GM18951 (cell line): Measurements from ENCODE around the gene FAM9C.

Experiments used
- POLR2A ChIP-seq: IDR thresholded peaks from 4 replicates; pipeline ENCODE4 v1.6.1; 2011; ENCODE audit warnings: mild to moderate bottlenecking; ENCODE audit not compliant: insufficient read length, insufficient read depth; ENCODE audit errors: extremely low read depth
- in situ Hi-C: fragments of 300-500 bp; cut with MboI; formaldehyde crosslinking; loops from one replicate; pipeline ENCODE4 v1.12.0; 2022; ENCODE audit warnings: low sequenced_read_pairs, mixed read lengths, inconsistent platforms; ENCODE audit not compliant: unreplicated experiment

FAM9C gene

DNA sequence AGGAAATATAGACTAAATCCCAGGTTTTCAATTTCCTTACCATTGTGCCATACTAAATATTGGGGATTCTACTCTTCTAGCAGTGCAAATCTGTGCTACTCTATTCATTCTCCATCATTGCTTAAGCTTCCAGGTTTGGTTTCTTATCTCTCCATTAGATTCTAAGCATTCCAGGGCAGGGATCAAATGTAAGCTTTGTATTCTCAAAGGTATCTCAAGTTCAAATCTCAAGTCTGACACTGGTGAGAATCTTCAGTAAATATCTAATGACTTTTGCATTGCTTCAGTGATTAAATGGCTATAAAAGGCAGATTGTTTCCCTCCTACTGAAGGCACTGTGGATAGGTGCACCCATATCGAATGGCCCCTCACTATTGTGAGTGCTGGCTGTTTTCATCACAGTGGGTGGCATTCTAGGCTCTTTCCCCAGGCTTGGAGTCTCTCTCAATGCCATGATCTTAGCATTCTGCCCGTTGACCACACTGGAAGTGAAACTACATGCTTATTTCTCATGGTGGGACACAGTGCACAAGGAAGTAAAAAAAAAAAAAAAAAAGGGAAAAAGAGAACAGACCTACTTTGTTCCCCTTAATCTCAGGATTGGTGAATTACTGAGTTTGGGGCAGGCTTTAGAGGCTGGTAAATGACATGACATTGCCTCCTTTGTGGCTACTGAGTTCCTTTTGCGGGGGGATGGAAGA, 28.7 kb downstream of the FAM9C start:
- no peak for TF ChIP-seq POLR2A
- in situ Hi-C loops: no loop called here

DNA sequence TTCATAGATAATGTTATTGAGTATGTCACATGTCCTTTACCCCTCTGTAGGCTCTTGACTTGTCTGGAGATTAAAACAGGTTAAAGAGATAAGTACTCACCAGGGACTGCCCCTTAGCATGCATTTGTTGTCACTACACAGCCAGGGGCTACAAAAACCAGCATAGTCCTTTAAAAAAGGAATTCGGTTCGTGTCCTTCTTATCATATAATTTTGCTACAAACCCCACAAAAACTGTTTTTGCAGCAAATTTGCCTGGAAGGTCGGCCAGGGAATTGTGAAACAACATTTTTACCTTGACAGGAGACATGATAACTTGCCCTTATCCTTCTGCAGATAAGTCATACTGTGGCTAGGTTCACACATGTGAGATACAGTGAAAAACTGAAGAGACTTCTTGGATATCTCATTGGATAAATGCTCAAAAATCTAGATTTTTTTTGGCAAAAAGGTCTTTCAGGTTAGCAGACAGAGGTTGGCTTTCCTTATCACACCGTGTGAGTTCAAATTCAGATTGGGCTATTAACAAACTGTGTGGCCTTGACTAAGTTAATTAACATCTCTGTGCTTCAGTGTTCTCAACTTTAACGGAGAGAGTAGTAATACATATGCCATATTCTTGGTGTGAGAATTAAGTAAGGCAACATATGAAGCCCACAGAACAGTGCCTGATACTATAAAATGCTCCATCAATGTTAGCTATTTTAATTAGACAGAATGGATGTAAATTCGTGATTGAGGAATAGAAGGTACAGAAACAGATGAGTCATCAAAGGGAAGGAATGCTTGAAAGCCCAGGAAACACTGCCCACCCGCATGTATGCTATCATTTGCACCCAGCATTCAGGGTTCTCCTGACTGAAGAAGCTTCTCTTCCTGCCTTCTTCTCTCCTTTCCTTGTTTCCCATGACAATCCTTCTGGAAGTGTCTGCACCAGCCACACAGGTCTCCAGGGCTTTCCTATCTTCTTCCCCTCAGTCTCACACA, 30.0 kb downstream of the FAM9C start:
- TF ChIP-seq POLR2A: no peak
- in situ Hi-C loops: no loop called here

DNA sequence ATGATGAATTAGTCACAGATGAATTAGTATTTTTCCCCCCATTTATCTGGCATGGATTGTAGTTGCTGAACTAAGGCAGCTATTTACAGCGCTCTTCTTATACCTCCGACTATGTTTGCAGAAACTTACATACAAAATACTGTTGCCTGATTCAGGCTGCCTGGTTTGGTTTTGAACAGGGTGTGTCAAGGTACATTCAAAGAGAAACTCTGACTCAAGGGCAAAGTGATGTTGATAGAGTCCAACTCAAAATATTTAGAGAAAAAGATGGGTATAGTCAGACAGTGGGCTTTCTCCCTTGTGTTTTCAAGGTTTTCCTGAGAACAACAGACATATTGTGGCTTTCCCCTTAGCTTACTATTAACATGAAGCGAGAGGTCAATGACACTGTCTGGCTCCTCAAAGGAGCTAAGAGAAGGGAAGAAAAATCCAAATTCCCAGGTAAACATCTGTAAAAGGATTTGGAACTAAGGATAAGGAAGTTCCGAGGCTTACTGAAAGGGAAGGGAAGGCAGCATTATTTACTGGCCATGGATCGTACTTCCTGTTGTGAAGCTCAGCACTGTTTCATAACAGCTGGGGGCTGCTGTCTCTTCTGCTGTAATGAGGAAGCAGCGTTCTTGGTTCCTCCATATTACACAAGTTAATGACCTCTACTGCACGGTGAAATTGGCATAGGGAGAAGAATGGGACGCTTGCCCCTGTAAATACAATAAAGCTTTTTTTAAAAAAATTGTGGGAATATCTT, 30.9 kb downstream of the FAM9C start:
- no peak for TF ChIP-seq POLR2A

DNA sequence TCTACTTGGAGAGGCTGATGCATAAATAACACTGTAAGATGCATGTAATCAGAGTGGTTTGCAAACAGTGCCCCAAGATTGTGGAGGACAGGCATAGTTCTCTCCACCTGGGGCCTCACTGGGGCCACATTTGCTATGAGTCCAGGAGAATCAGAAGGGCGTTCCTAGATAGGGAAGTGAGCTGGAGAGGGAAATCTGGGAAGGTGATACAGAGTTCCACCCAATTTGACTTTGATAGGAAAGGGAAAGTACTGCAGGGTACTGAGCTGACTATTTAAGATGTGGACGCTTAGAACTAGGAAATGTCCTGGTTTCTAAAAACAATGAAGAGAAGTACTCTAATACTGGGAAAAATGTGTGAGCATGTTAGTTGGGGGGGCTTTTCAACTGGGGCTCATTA, 33.9 kb downstream of the FAM9C start:
- in situ Hi-C loops: no loop called here
- no peak for TF ChIP-seq POLR2A

More for the DNA sequence above, 30.9 kb downstream of the FAM9C start:
- in situ Hi-C loops: no loop called here

DNA sequence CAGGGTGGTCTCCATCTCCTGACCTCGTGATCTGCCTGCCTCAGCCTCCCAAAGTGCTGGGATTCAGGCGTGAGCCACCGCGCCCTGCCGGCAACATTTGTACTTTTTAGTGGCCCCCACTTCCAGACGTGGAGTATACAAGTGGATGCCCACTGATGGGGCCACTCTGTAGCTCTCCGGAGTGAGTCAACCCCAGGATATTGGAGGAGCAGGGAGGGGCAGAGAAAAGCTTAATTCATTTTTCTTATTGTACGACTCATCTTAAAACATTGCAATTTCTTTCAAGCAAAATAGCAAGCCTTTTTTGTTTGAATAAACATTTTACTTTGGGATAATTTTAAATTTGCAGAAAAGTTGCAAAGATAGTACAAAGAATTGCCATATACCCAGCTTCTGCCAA, 34.6 kb downstream of the FAM9C start:
- no peak for TF ChIP-seq POLR2A
- in situ Hi-C loops: loop anchor here (10.0 kb wide), 1 partner anchor 65 kb away; no protein-coding TSS in a partner anchor

DNA sequence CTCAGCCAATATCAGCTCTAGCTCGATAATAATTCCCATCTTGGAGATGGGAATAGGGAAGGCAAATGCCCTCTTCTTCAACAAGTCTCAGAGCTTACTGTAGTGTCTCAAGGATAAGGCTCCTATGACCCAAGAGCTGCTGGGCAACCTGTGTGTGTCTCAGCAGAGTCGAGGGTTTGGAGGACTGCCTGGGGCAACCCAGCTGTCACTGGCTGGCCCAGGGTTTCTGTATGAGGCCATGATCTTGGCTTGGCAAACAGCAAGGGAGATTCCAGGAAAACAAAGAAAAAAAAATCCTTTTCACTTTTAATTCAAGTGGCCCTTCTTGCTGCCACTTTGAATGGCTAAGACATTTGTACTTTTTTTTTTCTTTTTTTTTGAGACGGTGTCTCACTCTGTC, 35.1 kb downstream of the FAM9C start:
- in situ Hi-C loops: loop anchor here (10.0 kb wide), 1 partner anchor 66 kb away; no protein-coding TSS in a partner anchor
- peak; percentile 30 for TF ChIP-seq POLR2A

DNA sequence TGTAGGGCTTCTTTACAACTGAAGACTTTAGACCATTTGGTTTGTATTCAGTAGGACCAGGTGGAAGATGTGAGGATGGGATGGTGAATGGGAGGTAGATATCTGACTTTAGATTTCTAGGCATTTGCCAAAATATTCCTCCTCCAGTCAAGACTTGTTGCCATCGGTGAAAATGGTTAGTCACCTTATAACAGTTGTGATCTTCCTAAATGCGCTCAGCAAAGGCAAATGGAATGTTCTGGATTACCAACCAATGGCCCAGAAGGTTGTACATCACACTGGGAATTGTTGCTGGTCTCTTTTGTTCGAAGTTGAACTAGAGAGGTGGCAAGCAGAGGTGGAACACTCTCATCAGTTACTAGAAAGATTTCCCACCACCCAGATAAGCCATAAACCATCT, 35.6 kb downstream of the FAM9C start:
- no peak for TF ChIP-seq POLR2A
- in situ Hi-C loops: loop anchor here (10.0 kb wide), 1 partner anchor 66 kb away; no protein-coding TSS in a partner anchor

DNA sequence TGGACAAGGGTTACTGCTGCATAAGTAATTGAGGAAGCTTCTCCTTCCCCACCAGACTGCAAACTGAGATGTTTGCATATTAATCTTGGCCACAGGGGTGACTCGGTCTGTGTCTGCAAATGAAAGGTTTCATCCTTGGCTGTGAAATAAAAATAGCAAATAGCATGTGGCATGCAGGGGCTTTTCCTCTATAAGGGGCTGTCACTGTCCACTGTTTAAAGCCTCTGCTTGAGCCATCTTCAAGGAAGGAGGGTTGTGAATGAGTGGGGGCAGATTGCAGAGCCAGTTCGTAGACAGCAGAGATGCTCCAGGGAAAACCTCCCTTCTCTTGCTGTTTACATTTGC, 36.3 kb downstream of the FAM9C start:
- peak; percentile 33 for TF ChIP-seq POLR2A
- in situ Hi-C loops: loop anchor here (10.0 kb wide), 1 partner anchor 67 kb away; no protein-coding TSS in a partner anchor

DNA sequence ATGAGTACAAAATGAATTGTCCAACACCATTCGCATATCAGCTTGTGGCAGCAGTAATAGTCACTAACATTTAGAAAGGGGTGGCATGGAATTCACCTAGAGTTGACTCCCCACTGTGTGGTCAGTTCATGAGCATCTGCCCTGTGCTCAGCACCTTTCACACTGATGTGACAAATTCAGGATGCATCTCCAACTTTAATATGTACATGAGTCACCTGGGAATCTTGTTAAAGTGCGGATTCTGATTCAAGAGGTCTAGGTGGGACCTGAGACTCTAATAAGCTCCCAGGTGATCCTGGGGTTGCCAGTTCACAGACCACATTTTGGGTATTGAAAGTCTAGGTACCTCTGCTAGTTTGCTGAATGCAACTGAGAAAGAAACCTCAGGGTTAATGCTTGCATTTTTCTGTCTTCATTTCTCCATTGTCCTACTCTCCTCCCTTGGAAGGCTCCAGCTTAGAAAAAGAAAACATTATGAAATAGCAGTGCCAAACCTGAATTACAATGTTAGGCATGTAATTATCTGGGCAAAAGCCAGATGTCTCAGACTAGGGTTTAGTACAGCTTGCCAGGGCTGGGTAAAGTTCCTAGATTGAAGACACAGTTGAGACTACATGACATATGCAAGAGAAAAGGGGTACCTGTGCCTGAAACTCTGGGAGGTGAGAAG, 36.8 kb downstream of the FAM9C start:
- no peak for TF ChIP-seq POLR2A
- in situ Hi-C loops: loop anchor here (10.0 kb wide), 1 partner anchor 67 kb away; no protein-coding TSS in a partner anchor

DNA sequence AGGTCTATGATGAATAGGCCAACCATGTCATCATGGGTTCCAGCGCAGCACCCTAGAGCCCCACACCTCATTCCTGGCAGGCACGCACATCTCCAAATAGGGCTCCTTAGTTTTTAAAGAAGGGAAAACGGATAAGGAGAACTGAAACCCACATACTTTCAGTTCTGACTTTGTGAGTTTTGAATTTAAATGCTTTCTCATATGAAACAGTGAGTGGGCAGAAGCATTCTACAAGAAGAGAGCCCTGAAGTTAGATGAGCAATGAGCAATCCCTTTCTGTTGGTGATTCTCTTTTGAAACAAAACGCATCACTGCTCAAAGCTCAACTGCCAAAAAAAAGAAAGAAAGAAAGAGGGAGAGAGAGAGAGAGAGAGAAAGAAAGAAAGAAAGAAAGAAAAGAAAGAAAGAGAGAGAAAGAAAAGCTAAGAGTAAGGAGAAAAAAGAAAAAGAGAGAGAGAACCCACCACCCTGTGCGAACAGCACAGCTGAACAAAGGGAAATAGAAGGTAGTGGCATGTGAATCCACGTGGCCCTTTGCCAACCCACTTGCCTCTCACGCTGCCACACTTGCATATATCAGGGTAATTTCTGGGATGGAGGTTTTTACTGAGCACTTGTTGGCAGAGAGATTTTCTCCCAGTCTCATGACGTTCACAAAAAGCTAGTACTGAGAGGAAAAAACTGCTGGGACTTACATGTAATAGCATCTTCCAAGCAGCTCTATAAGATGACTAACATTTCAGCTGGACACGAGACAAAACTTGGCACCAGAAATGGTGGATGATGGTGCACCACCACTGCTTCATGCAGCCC, 38.6 kb downstream of the FAM9C start:
- TF ChIP-seq POLR2A: peak; percentile 30
- in situ Hi-C loops: loop anchor here (10.0 kb wide), 1 partner anchor 69 kb away; no protein-coding TSS in a partner anchor

DNA sequence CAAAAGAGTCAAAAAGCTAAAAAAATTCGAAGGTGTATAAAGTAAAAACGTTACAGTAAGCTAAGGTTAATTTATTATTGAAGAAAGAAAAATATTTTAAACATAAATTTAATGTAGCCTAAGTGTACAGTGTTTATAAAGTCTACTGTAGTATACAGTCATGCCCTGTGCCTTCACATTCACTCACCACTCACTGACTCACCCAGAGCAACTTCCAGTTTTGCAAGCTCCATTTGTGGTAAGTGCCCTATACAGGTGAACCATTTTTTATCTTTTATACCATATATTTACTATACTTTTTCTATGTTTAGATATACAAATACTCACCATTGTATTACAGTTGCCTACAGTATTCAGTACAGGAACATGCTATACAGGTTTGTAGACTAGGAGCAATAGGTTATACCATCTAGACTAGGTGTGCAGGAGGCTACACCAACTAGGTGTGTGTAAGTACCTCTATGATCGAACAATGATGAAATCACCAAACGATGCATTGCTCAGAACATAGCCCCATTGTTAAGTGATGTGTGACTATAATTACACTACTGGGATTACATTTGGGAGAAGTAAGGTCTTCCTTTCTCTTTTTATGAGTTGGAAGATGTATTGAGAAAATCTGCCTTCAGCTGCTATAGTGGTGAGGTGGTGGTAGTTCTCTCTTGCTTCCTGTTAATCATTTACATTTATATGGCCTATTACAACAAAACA, 42.3 kb downstream of the FAM9C start:
- TF ChIP-seq POLR2A: no peak
- in situ Hi-C loops: loop anchor here (10.0 kb wide), 1 partner anchor 73 kb away; no protein-coding TSS in a partner anchor
